Keratinocyte (primary cell): ENCODE data around the gene EPB41L4B. TPM values are rescaled to one million over a fixed set of nuclear protein-coding genes. Genes with fewer than 3 reads are reported as not detected.

Experiments
- DNase-seq: peaks from one replicate; pipeline ENCODE4 v3.0.0-alpha.2; 2011; ENCODE audit warnings: low read depth, missing footprints, low spot score
- FAIRE-seq: peaks from 2 replicates; lab custom pipeline; 2011; peaks lifted over from hg19 to GRCh38; lab: Jason Lieb, UNC
- H2AFZ ChIP-seq: 2 replicates; pipeline ENCODE4 v1.6.0; 2012; ENCODE audit warnings: low read length, control low read depth, inconsistent platforms; ENCODE audit not compliant: control insufficient read depth
- H3K27ac ChIP-seq: 2 replicates; pipeline ENCODE4 v1.5.1; 2011; ENCODE audit warnings: low read length; ENCODE audit not compliant: control insufficient read depth, insufficient read depth
- H3K27me3 ChIP-seq: 3 replicates; pipeline ENCODE4 v1.6.0; 2011; ENCODE audit warnings: low read length; ENCODE audit not compliant: control insufficient read depth, insufficient read depth; ENCODE audit errors: extremely low read depth
- H3K36me3 ChIP-seq, 2 experiments: 2 replicates in 1 of 2; 3 replicates in 1 of 2; pipeline ENCODE4 v1.5.1; 2011; ENCODE audit warnings: low read length in 2 of 2, mild to moderate bottlenecking in 1 of 2; ENCODE audit not compliant: control insufficient read depth in 2 of 2, insufficient read depth in 2 of 2; ENCODE audit errors: extremely low read depth in 1 of 2
- H3K4me1 ChIP-seq: 3 replicates; pipeline ENCODE4 v1.5.1; 2011; ENCODE audit warnings: low read length; ENCODE audit not compliant: control insufficient read depth, insufficient read depth; ENCODE audit errors: extremely low read depth
- H3K4me2 ChIP-seq: 3 replicates; pipeline ENCODE4 v1.6.0; 2011; ENCODE audit warnings: low read depth, low read length; ENCODE audit not compliant: control insufficient read depth, insufficient read depth; ENCODE audit errors: extremely low read depth
- H3K4me3 ChIP-seq, 3 experiments: fragments of 200-600 bp in 1 of 3; sonication (generic) in 1 of 3; 2 replicates in 2 of 3; 3 replicates in 1 of 3; pipeline ENCODE4 v1.5.1; 2011 to 2016; ENCODE audit warnings: low read length in 3 of 3, mild to moderate bottlenecking in 3 of 3, control low read depth in 2 of 3, inconsistent platforms in 1 of 3, low read depth in 1 of 3, mixed read lengths in 1 of 3, mixed run types in 1 of 3, moderate library complexity in 1 of 3; ENCODE audit not compliant: control insufficient read depth in 2 of 3, insufficient read depth in 2 of 3; ENCODE audit errors: extremely low read depth in 1 of 3
- H3K79me2 ChIP-seq: 2 replicates; pipeline ENCODE4 v1.6.0; 2012; ENCODE audit warnings: low read length; ENCODE audit not compliant: control insufficient read depth, insufficient read depth
- H3K9ac ChIP-seq: 3 replicates; pipeline ENCODE4 v1.6.0; 2011; ENCODE audit warnings: low read length; ENCODE audit not compliant: control insufficient read depth, insufficient read depth; ENCODE audit errors: extremely low read depth
- H3K9me1 ChIP-seq: 3 replicates; pipeline ENCODE4 v1.6.0; 2011; ENCODE audit warnings: low read length; ENCODE audit not compliant: control insufficient read depth, insufficient read depth; ENCODE audit errors: extremely low read depth
- H3K9me3 ChIP-seq: 2 replicates; pipeline ENCODE4 v1.5.1; 2012; ENCODE audit warnings: low read depth, low read length; ENCODE audit not compliant: control insufficient read depth
- H4K20me1 ChIP-seq: 3 replicates; pipeline ENCODE4 v1.6.0; 2011; ENCODE audit warnings: low read length; ENCODE audit not compliant: control insufficient read depth, insufficient read depth; ENCODE audit errors: extremely low read depth
- CTCF ChIP-seq, 3 experiments: IDR thresholded peaks in 1 of 3; conservative IDR thresholded peaks in 1 of 3; optimal IDR thresholded peaks in 1 of 3; 2 replicates in 2 of 3; 3 replicates in 1 of 3; pipeline versions ENCODE3 to v1.5.1; 2011; ENCODE audit warnings: low read length in 3 of 3, mild to moderate bottlenecking in 3 of 3, moderate library complexity in 2 of 3, control low read depth in 1 of 3, inconsistent platforms in 1 of 3; ENCODE audit not compliant: insufficient read depth in 2 of 3; ENCODE audit errors: extremely low read depth in 1 of 3
- EZH2 ChIP-seq: IDR thresholded peaks from one replicate; pipeline ENCODE4 v1.6.1; 2012; ENCODE audit warnings: inconsistent platforms, mild to moderate bottlenecking, low read length, moderate library complexity
- dilution Hi-C: fragments of 300-500 bp; cut with MboI; formaldehyde crosslinking; loops from one replicate; pipeline ENCODE4 v1.7.0; 2020; ENCODE audit warnings: low sequenced_read_pairs; ENCODE audit not compliant: extremely low pct_ligation_motif_present
- polyA plus RNA-seq, 5 experiments: library from polyadenylated mRNA; depleted of rRNA in 3 of 5; stranded (reverse) in 3 of 5; stranded (forward) in 1 of 5; unstranded in 1 of 5; fragments of >200 nt; gene quantifications; 1 replicate in 1 of 5; 2 replicates in 3 of 5; 3 replicates in 1 of 5; pipeline versions ENCODE4 v1.2.1 to v1.2.3, GENCODE V29; 2011 to 2012; ENCODE audit warnings: missing spikeins in 2 of 5, low read depth in 1 of 5, low replicate concordance in 1 of 5

Gene EPB41L4B
- polyA plus RNA-seq, 1 donor (not counting 4 experiments of a cell fraction or from before 2014, with no cell fraction given), result 13.7 TPM

GRCh38 chr9:109317311-109317978, 3.4 kb downstream of the EPB41L4B start:
- Histone ChIP-seq H3K36me3 (no peaks in the 10 kb centered on the region), H3K4me1 (peaks cover 49% of the 10 kb centered on the region), H4K20me1 (peaks cover 6% of the 10 kb centered on the region), H3K27ac (peak overlapping the region; percentile 87), H3K9ac (peak overlapping the region; percentile 76), H3K4me3 (no peak overlapping the region), H3K9me1 (peaks cover 10% of the 10 kb centered on the region), H3K4me2 (peak overlapping the region; percentile 91), H3K27me3 (no peaks in the 10 kb centered on the region), H2AFZ (no peak overlapping the region), H3K9me3 (no peaks in the 10 kb centered on the region), H3K79me2 (peaks cover 10% of the 10 kb centered on the region)
- FAIRE-seq (peak; percentile 36), DNase-seq (no peak)
- dilution Hi-C loops, result no loop called here
- TF ChIP-seq CTCF (optimal IDR thresholded peaks at IDR 0.05 in 1 of 3, IDR thresholded peaks at IDR 0.05 in 1 of 3, conservative IDR thresholded peaks at IDR 0.05 in 1 of 3; ENCODE audit: extremely low read depth in 1 of 3, insufficient read depth in 2 of 3, low read length in 3 of 3) (no peak), EZH2 (no peak)

GRCh38 chr9:109316207-109316640, 4.6 kb downstream of the EPB41L4B start:
- peak; percentile 98 for FAIRE-seq
- Histone ChIP-seq H3K4me1 (peaks cover 47% of the 10 kb centered on the region), H2AFZ (no peak overlapping the region), H3K79me2 (peaks cover 10% of the 10 kb centered on the region), H3K27me3 (no peaks in the 10 kb centered on the region), H4K20me1 (peaks cover 6% of the 10 kb centered on the region), H3K27ac (peak overlapping the region; percentile 29), H3K9me3 (no peaks in the 10 kb centered on the region), H3K36me3 (peaks cover 0 to under 1% of the 10 kb centered on the region in 2 experiments), H3K4me3 (peak overlapping the region in 1 of 3 experiments; percentile 26), H3K4me2 (peak overlapping the region; percentile 14), H3K9ac (no peak overlapping the region), H3K9me1 (peaks cover 10% of the 10 kb centered on the region)
- DNase-seq, result peak; percentile 71
- TF ChIP-seq EZH2 (no peak), CTCF (optimal IDR thresholded peaks at IDR 0.05 in 1 of 3, IDR thresholded peaks at IDR 0.05 in 1 of 3, conservative IDR thresholded peaks at IDR 0.05 in 1 of 3; ENCODE audit: extremely low read depth in 1 of 3, insufficient read depth in 2 of 3, low read length in 3 of 3) (peak in 1 of 3 experiments; percentile 11)
- dilution Hi-C loops, result no loop called here
